ENCODE data around the gene CDA.

DNA sequence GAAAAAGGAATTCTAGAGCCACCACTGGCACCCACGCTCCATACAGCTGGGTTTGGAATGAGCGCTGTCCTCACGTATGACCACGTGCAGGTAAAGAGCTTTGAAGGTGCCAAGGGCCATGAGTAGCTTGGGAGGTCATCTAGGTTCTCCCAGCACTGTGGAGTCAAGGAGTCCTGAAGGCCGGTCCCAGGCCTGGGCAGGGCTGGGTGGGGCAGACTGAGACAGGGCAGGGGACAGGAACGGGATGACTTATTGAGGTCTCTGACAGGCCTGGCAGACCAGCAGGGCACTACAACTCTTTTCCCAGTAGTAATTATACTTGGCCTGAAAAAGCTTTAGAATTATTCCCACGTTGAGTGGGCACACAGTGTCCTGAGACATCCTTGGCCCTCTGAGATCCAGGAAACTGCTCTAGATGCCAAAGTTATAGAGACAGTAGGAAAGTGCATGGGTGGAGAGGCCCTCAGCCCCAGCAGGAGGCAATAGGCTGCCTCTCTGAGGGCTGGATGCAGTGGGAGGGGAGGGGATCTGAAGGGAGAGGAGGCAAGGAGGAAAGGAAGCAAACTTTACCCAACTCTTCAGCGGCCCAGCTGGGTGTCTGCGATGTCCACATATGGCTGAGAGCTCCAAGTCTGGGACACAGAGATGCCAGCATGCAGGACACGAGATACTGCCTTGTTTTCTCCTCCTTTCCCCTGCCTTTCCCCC, 1.8 kb upstream of the CDA start:
- no peak for TF ChIP-seq CTCF (IDR thresholded peaks at IDR 0.05; ENCODE audit: insufficient read depth, low read depth, low read length)
- TF ChIP-seq EZH2 (IDR thresholded peaks at IDR 0.05; ENCODE audit: insufficient read depth, low read length) = no peak
